HCT116 (cell line): ENCODE measurements around the gene FARP1. TPM values are rescaled to one million over a fixed set of nuclear protein-coding genes. Genes with fewer than 3 reads are reported as not detected.

ENCODE experiments used
- ATAC-seq: fragments of 200-7000 bp; cut with Tn5 transposase; 2 replicates; pipeline ENCODE4 v1.9.1; 2020; ENCODE audit warnings: mild to moderate bottlenecking, moderate library complexity
- BruUV-seq: library from RNA; stranded (reverse); fragments of 400-500 nt; replicated peaks from 2 replicates; lab custom pipeline; 2021; lab: Mats Ljungman, UMichigan
- CTCF ChIA-PET: fragments of 300-600 bp; sonication (Branson Sonifier 250); formaldehyde crosslinking; loops from one replicate; lab custom pipeline; 2021; ENCODE audit warnings: antibody characterized with exemption; lab: Charles Lee
- POLR2A ChIA-PET: fragments of 300-600, 350-600 bp; sonication (Branson Sonifier 250); formaldehyde crosslinking; loops from one replicate; lab custom pipeline; 2021; ENCODE audit warnings: antibody characterized with exemption; lab: Charles Lee
- RAD21 ChIA-PET, 2 experiments: fragments of 300-600 bp; sonication (Branson Sonifier 250); formaldehyde crosslinking; loops; one replicate each; lab custom pipeline; 2023; ENCODE audit warnings: low total read pairs in 2 of 2; ENCODE audit not compliant: uncharacterized antibody in 2 of 2, unreplicated experiment in 2 of 2, low non-redundant PET in 1 of 2; lab: Charles Lee
- DNase-seq: peaks from one replicate; pipeline ENCODE4 v3.0.0-alpha.2; 2010; ENCODE audit warnings: low read depth, low spot score
- H2AFZ ChIP-seq: fragments of 200-600 bp; shearing (Covaris generic), sonication (generic); 2 replicates; pipeline ENCODE4 v1.6.1; 2017; ENCODE audit warnings: low read depth, mixed run types, mixed read lengths, antibody characterized with exemption, low read length; ENCODE audit not compliant: poor library complexity, severe bottlenecking
- H3K27ac ChIP-seq: 2 replicates; pipeline ENCODE4 v1.5.1; 2012; ENCODE audit warnings: low read depth, low read length
- H3K27me3 ChIP-seq: fragments of 200-600 bp; sonication (generic); 2 replicates; pipeline ENCODE4 v1.6.1; 2016; ENCODE audit warnings: mixed run types, low read length, mixed read lengths; ENCODE audit not compliant: insufficient read depth
- H3K36me3 ChIP-seq, 2 experiments: fragments of 200-500 bp in 1 of 2; fragments of 200-600 bp in 1 of 2; sonication (Bioruptor generic) in 1 of 2; sonication (generic) in 1 of 2; 2 replicates each; pipeline versions ENCODE4 v1.5.1 to v1.6.1; 2014 to 2016; ENCODE audit warnings: low read length in 2 of 2, inconsistent platforms in 1 of 2, mixed read lengths in 1 of 2, mixed run types in 1 of 2; ENCODE audit not compliant: insufficient read depth in 2 of 2, control insufficient read depth in 1 of 2
- H3K4me1 ChIP-seq, 2 experiments: fragments of 200-600 bp in 1 of 2; sonication (generic) in 1 of 2; 2 replicates each; pipeline versions ENCODE4 v1.5.1 to v1.6.1; 2012 to 2017; ENCODE audit warnings: low read length in 2 of 2, inconsistent platforms in 1 of 2, mild to moderate bottlenecking in 1 of 2, mixed read lengths in 1 of 2, mixed run types in 1 of 2, moderate library complexity in 1 of 2; ENCODE audit not compliant: insufficient read depth in 2 of 2, control insufficient read depth in 1 of 2
- H3K4me2 ChIP-seq: fragments of 200-600 bp; sonication (generic); 2 replicates; pipeline ENCODE4 v1.6.1; 2017; ENCODE audit warnings: mixed run types, low read length, mixed read lengths
- H3K4me3 ChIP-seq, 2 experiments: fragments of 200-600 bp in 1 of 2; sonication (generic) in 1 of 2; replicated peaks in 1 of 2; 2 replicates each; pipeline ENCODE4 v1.5.1; 2011 to 2016; ENCODE audit warnings: low read length in 2 of 2, control low read depth in 1 of 2, low read depth in 1 of 2, mild to moderate bottlenecking in 1 of 2, mixed read lengths in 1 of 2, mixed run types in 1 of 2
- H3K79me2 ChIP-seq: fragments of 200-600 bp; sonication (generic); 2 replicates; pipeline ENCODE4 v1.6.1; 2017; ENCODE audit warnings: mild to moderate bottlenecking, mixed run types, low read length, moderate library complexity, mixed read lengths; ENCODE audit not compliant: insufficient read depth
- H3K9ac ChIP-seq: fragments of 200-600 bp; sonication (generic); 2 replicates; pipeline ENCODE4 v1.6.1; 2016; ENCODE audit warnings: low read length, mixed read lengths
- H3K9me2 ChIP-seq: fragments of 200-600 bp; sonication (generic), shearing (Covaris generic); 2 replicates; pipeline ENCODE4 v1.6.1; 2017; ENCODE audit warnings: mixed run types, mild to moderate bottlenecking, moderate library complexity; ENCODE audit not compliant: insufficient read depth
- H3K9me3 ChIP-seq, 2 experiments: fragments of 200-500 bp in 1 of 2; fragments of 200-600 bp in 1 of 2; sonication (Bioruptor generic) in 1 of 2; sonication (generic) in 1 of 2; 2 replicates each; pipeline ENCODE4 v1.6.1; 2014 to 2017; ENCODE audit warnings: low read length in 2 of 2, mixed read lengths in 2 of 2, inconsistent platforms in 1 of 2, low read depth in 1 of 2, mild to moderate bottlenecking in 1 of 2, mixed run types in 1 of 2, moderate library complexity in 1 of 2; ENCODE audit not compliant: control insufficient read depth in 1 of 2, insufficient read depth in 1 of 2
- H4K20me1 ChIP-seq: fragments of 200-600 bp; sonication (generic), shearing (Covaris generic); 2 replicates; pipeline ENCODE4 v1.6.1; 2017; ENCODE audit warnings: mixed run types, mild to moderate bottlenecking, moderate library complexity; ENCODE audit not compliant: insufficient read depth
- CEBPB ChIP-seq: IDR thresholded peaks from 2 replicates; pipeline ENCODE4 v1.6.1; 2012; ENCODE audit warnings: low read depth
- EGR1 ChIP-seq: IDR thresholded peaks from 2 replicates; pipeline ENCODE4 v1.6.1; 2012; ENCODE audit warnings: low read depth
- ELF1 ChIP-seq: IDR thresholded peaks from 2 replicates; pipeline ENCODE4 v1.6.1; 2012; ENCODE audit warnings: low read depth, borderline replicate concordance
- EZH2phosphoT487 ChIP-seq: fragments of 200-600 bp; IDR thresholded peaks from 2 replicates; pipeline ENCODE4 v1.6.1; 2018; ENCODE audit warnings: antibody characterized with exemption, borderline replicate concordance
- JUND ChIP-seq: IDR thresholded peaks from 2 replicates; pipeline ENCODE4 v1.6.1; 2012
- POLR2A ChIP-seq: IDR thresholded peaks from 2 replicates; pipeline ENCODE4 v1.7.0; 2011; ENCODE audit warnings: borderline replicate concordance; ENCODE audit not compliant: insufficient read depth, insufficient read length; ENCODE audit errors: extremely low read depth
- POLR2AphosphoS5 ChIP-seq: IDR thresholded peaks from 2 replicates; pipeline ENCODE4 v1.6.1; 2011; ENCODE audit warnings: mild to moderate bottlenecking, low read depth, low read length, moderate library complexity
- SIN3A ChIP-seq: IDR thresholded peaks from 2 replicates; pipeline ENCODE4 v1.6.1; 2012; ENCODE audit warnings: low read depth
- SP1 ChIP-seq: IDR thresholded peaks from 2 replicates; pipeline ENCODE4 v1.6.1; 2012; ENCODE audit warnings: low read depth
- SRF ChIP-seq: IDR thresholded peaks from 2 replicates; pipeline ENCODE4 v1.6.1; 2012; ENCODE audit warnings: low read depth
- ZNF274 ChIP-seq: fragments of 200-500 bp; sonication (Bioruptor generic); IDR thresholded peaks from 2 replicates; pipeline ENCODE4 v1.6.1; 2014; ENCODE audit warnings: mild to moderate bottlenecking, low read depth, low read length, inconsistent platforms
- intact Hi-C: fragments of 100-400 bp; cut with micrococcal nuclease; formaldehyde crosslinking; loops from 2 replicates; pipeline ENCODE4 v1.10.0; 2022
- total RNA-seq: library from RNA; stranded (reverse); gene quantifications from one replicate; pipeline ENCODE4 v1.2.1, GENCODE V29; 2021; ENCODE audit not compliant: unreplicated experiment
- TF ChIP-seq, protein P1 (sequence below): IDR thresholded peaks from 2 replicates; pipeline ENCODE4 v1.6.1; 2012

The FARP1 gene
- total RNA-seq, 1 experiment from 2014 or later = 30.5 TPM

DNA sequence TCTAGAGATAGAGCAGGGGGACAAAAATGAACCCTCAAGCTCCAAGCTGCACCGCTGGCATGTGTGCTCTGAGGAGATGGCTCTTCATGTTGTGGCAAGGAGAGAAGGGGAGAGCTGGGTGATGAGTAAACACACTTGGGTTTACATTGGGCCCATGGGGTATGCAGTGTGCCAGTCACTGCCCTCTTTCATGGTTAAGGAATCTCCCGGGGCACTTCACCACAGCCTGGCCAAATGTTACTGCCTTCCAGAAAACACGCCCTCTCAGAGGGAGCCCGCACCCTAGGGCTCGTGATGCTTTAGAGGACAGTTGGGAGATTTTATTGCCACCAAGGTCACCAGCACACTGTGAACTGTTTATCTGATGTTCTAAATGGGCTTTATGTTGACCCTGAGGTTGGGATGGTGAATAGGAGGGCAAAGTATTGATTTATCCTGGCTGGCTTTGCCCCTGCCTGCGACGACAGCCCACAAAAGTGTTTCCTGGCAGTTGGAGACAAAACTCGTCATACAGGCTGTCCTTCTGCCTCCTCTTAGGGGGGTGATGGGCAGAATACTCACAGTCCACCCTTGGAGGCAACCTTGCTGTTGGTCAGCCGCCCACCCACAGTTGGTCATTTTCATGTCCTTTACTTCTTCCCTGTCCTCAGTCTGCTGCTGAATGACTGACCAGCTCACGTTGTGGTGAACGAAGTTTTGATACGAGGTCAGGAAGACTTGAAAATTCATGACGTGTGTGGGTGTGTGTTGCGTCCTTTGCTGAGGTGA is 277.1 kb downstream of the FARP1 start:
- no peaks in the 10 kb centered on the region; a peak in 1 of 4 replicates for H3K36me3 ChIP-seq

DNA sequence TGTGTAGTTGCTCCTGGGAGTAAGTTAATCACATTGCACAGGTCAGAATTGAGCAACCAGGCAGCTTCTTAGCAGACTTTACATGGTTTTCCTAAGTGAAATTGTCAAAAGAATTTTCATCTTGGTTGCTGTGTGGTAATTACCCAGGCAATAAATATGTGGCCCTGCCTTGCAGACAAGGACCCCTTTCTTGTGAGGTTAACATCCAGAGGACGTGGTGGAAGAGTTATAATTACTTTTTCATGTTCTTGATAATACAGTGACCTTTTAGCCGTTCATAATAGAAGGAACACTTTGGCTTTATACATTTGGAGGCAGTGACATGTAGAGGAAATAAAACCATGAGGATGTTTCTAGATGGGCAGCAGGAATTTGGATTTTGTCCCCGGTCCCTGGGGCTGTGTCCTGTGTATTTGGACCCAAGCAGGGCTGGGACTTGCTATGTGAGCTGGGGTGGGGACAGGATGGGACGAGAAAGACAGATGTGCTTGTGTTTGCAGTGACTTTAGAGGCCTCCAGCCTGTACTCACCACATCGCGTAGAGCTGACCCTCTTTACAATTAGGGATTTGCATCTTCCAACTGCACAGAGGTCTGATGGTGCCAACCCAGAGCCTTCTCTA is 277.8 kb downstream of the FARP1 start:
- BruUV-seq = no TSS peak
- TF ChIP-seq ZNF274 = no peak
- TF ChIP-seq POLR2AphosphoS5 = no peak
- no peak for TF ChIP-seq CEBPB
- no peak for TF ChIP-seq JUND
- no peak for TF ChIP-seq ELF1
- TF ChIP-seq SRF = no peak
- TF ChIP-seq SP1 = no peak
- TF ChIP-seq EZH2phosphoT487 = no peak
- TF ChIP-seq SIN3A = no peak
- no peak for TF ChIP-seq EGR1
- TF ChIP-seq, all 23 proteins: peak for 0
- Histone ChIP-seq H3K9ac (no peak overlapping the region), H3K4me2 (no peak overlapping the region), H3K27ac (no peak overlapping the region), H3K9me2 (no peaks in the 10 kb centered on the region), H3K36me3 (no peaks in the 10 kb centered on the region; a peak in 1 of 4 replicates), H4K20me1 (no peaks in the 10 kb centered on the region), H2AFZ (no peak overlapping the region), H3K79me2 (no peaks in the 10 kb centered on the region), H3K27me3 (no peaks in the 10 kb centered on the region), H3K4me3 (no peak overlapping the region), H3K9me3 (no peaks in the 10 kb centered on the region), H3K4me1 (no peaks in the 10 kb centered on the region)
- RAD21 ChIA-PET = no interaction called here
- CTCF ChIA-PET = no interaction called here
- ATAC-seq (no peak), DNase-seq (no peak)
- intact Hi-C loops = no loop called here
- POLR2A ChIA-PET = no interaction called here

More for the DNA sequence above, 277.1 kb downstream of the FARP1 start:
- Histone ChIP-seq H3K9me2 (no peaks in the 10 kb centered on the region), H3K27me3 (no peaks in the 10 kb centered on the region)
- intact Hi-C loops = no loop called here
- TF ChIP-seq, protein P1, sequence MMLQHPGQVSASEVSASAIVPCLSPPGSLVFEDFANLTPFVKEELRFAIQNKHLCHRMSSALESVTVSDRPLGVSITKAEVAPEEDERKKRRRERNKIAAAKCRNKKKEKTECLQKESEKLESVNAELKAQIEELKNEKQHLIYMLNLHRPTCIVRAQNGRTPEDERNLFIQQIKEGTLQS = no peak
- TF ChIP-seq POLR2A = no peak
- TF ChIP-seq JUND = no peak
- TF ChIP-seq ZNF274 = no peak
- TF ChIP-seq, all 23 proteins: peak for 0
- no peak overlapping the region for H3K27ac ChIP-seq
- ATAC-seq = no peak
- H3K4me1 ChIP-seq = no peaks in the 10 kb centered on the region
- no peaks in the 10 kb centered on the region for H4K20me1 ChIP-seq
- DNase-seq = no peak
- no peak overlapping the region for H3K4me3 ChIP-seq
- no peaks in the 10 kb centered on the region for H3K79me2 ChIP-seq
- no peak overlapping the region for H3K4me2 ChIP-seq
- ChIA-PET POLR2A (no interaction called here), CTCF (no interaction called here), RAD21 (no interaction called here)
- no TSS peak for BruUV-seq
- H3K9me3 ChIP-seq = no peaks in the 10 kb centered on the region
- H2AFZ ChIP-seq = no peak overlapping the region
- no peak overlapping the region for H3K9ac ChIP-seq
